H9 (cell line): ENCODE measurements around the gene JAK1. TPM values are rescaled to one million over a fixed set of nuclear protein-coding genes. Genes with fewer than 3 reads are reported as not detected.

Experiments
- DNase-seq: peaks from one replicate; pipeline ENCODE4 v3.0.0-alpha.2; 2017
- H2AFZ ChIP-seq: one replicate; pipeline ENCODE4 v1.6.1; 2013; ENCODE audit warnings: mild to moderate bottlenecking, low read length, control low read depth, moderate library complexity
- H2AK5ac ChIP-seq: 2 replicates; pipeline ENCODE4 v1.6.1; 2013; ENCODE audit warnings: low read length, control low read depth, mixed read lengths; ENCODE audit not compliant: insufficient read length
- H2BK120ac ChIP-seq: one replicate; pipeline ENCODE4 v1.6.1; 2013; ENCODE audit warnings: low read depth, mild to moderate bottlenecking, low read length, control low read depth, inconsistent platforms; ENCODE audit not compliant: poor library complexity, severe bottlenecking
- H2BK12ac ChIP-seq: 2 replicates; pipeline ENCODE4 v1.6.1; 2013; ENCODE audit warnings: low read length, control low read depth, mixed read lengths, low read depth; ENCODE audit not compliant: insufficient read length
- H2BK15ac ChIP-seq: 2 replicates; pipeline ENCODE4 v1.6.1; 2013; ENCODE audit warnings: low read depth, low read length, control low read depth
- H2BK20ac ChIP-seq: one replicate; pipeline ENCODE4 v1.6.1; 2013; ENCODE audit warnings: low read depth, mild to moderate bottlenecking, low read length, control low read depth, inconsistent platforms; ENCODE audit not compliant: poor library complexity, severe bottlenecking
- H2BK5ac ChIP-seq: 2 replicates; pipeline ENCODE4 v1.6.1; 2013; ENCODE audit warnings: low read length, control low read depth, mixed read lengths; ENCODE audit not compliant: insufficient read length
- H3K14ac ChIP-seq: 2 replicates; pipeline ENCODE4 v1.6.1; 2013; ENCODE audit warnings: low read length, control low read depth; ENCODE audit not compliant: insufficient read depth
- H3K18ac ChIP-seq: 2 replicates; pipeline ENCODE4 v1.6.1; 2013; ENCODE audit warnings: low read depth, mild to moderate bottlenecking, mixed read lengths, low read length, control low read depth; ENCODE audit not compliant: insufficient read length
- H3K23ac ChIP-seq: 2 replicates; pipeline ENCODE4 v1.6.1; 2013; ENCODE audit warnings: low read length, control low read depth, mixed read lengths, low read depth; ENCODE audit not compliant: insufficient read length
- H3K23me2 ChIP-seq: 2 replicates; pipeline ENCODE4 v1.6.1; 2013; ENCODE audit warnings: low read depth, mild to moderate bottlenecking, mixed read lengths, low read length, control low read depth; ENCODE audit not compliant: insufficient read length, poor library complexity, severe bottlenecking
- H3K27ac ChIP-seq: 2 replicates; pipeline ENCODE4 v1.5.1; 2013; ENCODE audit warnings: low read length, control low read depth, mixed read lengths, low read depth; ENCODE audit not compliant: insufficient read length
- H3K27me3 ChIP-seq: 2 replicates; pipeline ENCODE4 v1.6.1; 2013; ENCODE audit warnings: low read length, control low read depth, inconsistent platforms; ENCODE audit not compliant: insufficient read depth
- H3K4ac ChIP-seq: 2 replicates; pipeline ENCODE4 v1.6.1; 2013; ENCODE audit warnings: low read depth, mild to moderate bottlenecking, control low read depth, inconsistent platforms, low read length, moderate library complexity
- H3K4me1 ChIP-seq: 2 replicates; pipeline ENCODE4 v1.6.1; 2013; ENCODE audit warnings: low read length, control low read depth, inconsistent platforms; ENCODE audit not compliant: insufficient read depth
- H3K4me2 ChIP-seq: 2 replicates; pipeline ENCODE4 v1.6.1; 2013; ENCODE audit warnings: low read length, control low read depth, mixed read lengths; ENCODE audit not compliant: insufficient read length, insufficient read depth
- H3K56ac ChIP-seq: 2 replicates; pipeline ENCODE4 v1.6.1; 2013; ENCODE audit warnings: low read depth, mild to moderate bottlenecking, mixed read lengths, low read length, control low read depth; ENCODE audit not compliant: insufficient read length
- H3K79me1 ChIP-seq: 2 replicates; pipeline ENCODE4 v1.6.1; 2013; ENCODE audit warnings: low read depth, mild to moderate bottlenecking, moderate library complexity, low read length, control low read depth, inconsistent platforms; ENCODE audit not compliant: insufficient read depth, poor library complexity, severe bottlenecking
- H3K79me2 ChIP-seq: 2 replicates; pipeline ENCODE4 v1.6.1; 2013; ENCODE audit warnings: low read length, control low read depth, inconsistent platforms; ENCODE audit not compliant: insufficient read depth
- H3K9ac ChIP-seq: 2 replicates; pipeline ENCODE4 v1.6.1; 2013; ENCODE audit warnings: low read length, control low read depth, mixed read lengths; ENCODE audit not compliant: insufficient read length; ENCODE audit errors: extremely low read depth
- H3K9me3 ChIP-seq: one replicate; pipeline ENCODE4 v1.6.1; 2013; ENCODE audit warnings: low read depth, low read length, inconsistent platforms; ENCODE audit not compliant: control insufficient read depth
- H3T11ph ChIP-seq: one replicate; pipeline ENCODE4 v1.6.1; 2013; ENCODE audit warnings: mild to moderate bottlenecking, low read length, control low read depth, inconsistent platforms
- H4K20me1 ChIP-seq: one replicate; pipeline ENCODE4 v1.6.1; 2013; ENCODE audit not compliant: control insufficient read depth, insufficient read length, insufficient read depth
- H4K5ac ChIP-seq: 2 replicates; pipeline ENCODE4 v1.6.1; 2013; ENCODE audit warnings: low read depth, mild to moderate bottlenecking, mixed read lengths, low read length, control low read depth; ENCODE audit not compliant: insufficient read length
- H4K8ac ChIP-seq: replicated peaks from 2 replicates; pipeline ENCODE4 v1.6.1; 2013; ENCODE audit warnings: low read length, control low read depth, mixed read lengths, low read depth; ENCODE audit not compliant: insufficient read length
- H4K91ac ChIP-seq: 2 replicates; pipeline ENCODE4 v1.6.1; 2013; ENCODE audit warnings: low read depth, mild to moderate bottlenecking, moderate library complexity, mixed read lengths, low read length, control low read depth; ENCODE audit not compliant: insufficient read length
- H3K27ac Mint-ChIP-seq, 3 experiments: 2 replicates in 2 of 3; 3 replicates in 1 of 3; pipeline ENCODE4 v1.8.0; 2020 to 2021; ENCODE audit warnings: mixed read lengths in 3 of 3, mild to moderate bottlenecking in 1 of 3, moderate library complexity in 1 of 3
- H3K27me3 Mint-ChIP-seq: 2 replicates; pipeline ENCODE4 v1.8.0; 2021; ENCODE audit warnings: low read depth, mild to moderate bottlenecking, moderate library complexity, mixed read lengths
- H3K36me3 Mint-ChIP-seq, 3 experiments: 2 replicates in 2 of 3; 3 replicates in 1 of 3; pipeline ENCODE4 v1.8.0; 2020 to 2021; ENCODE audit warnings: low read depth in 3 of 3, mixed read lengths in 3 of 3; ENCODE audit not compliant: insufficient read depth in 1 of 3
- H3K4me1 Mint-ChIP-seq, 2 experiments: 2 replicates each; pipeline ENCODE4 v1.8.0; 2020; ENCODE audit warnings: mixed read lengths in 2 of 2
- H3K4me3 Mint-ChIP-seq, 2 experiments: 2 replicates in 1 of 2; 3 replicates in 1 of 2; pipeline ENCODE4 v1.8.0; 2020 to 2021; ENCODE audit warnings: mild to moderate bottlenecking in 2 of 2, mixed read lengths in 2 of 2, moderate library complexity in 1 of 2
- H3K9me3 Mint-ChIP-seq, 2 experiments: 2 replicates in 1 of 2; 3 replicates in 1 of 2; pipeline ENCODE4 v1.8.0; 2020; ENCODE audit warnings: mild to moderate bottlenecking in 2 of 2, mixed read lengths in 2 of 2, moderate library complexity in 1 of 2
- CTCF ChIP-seq: fragments of 200-600 bp; sonication (generic); conservative IDR thresholded peaks from 3 replicates; pipeline ENCODE4 v1.8.0; 2021; ENCODE audit warnings: antibody characterized with exemption, mild to moderate bottlenecking
- WGBS: extraction: QIAGEN DNeasy Blood & Tissue Kit; methylation state at CpG from one replicate; pipeline ENCODE4 v1.1.7; 2013; ENCODE audit warnings: missing lambda C conversion rate, low lambda C conversion rate, mixed read lengths; ENCODE audit not compliant: insufficient read length; ENCODE audit errors: extremely low coverage; 5-methylcytosine and 5-hydroxymethylcytosine counted together
- total RNA-seq: library from RNA; stranded (reverse); gene quantifications from 2 replicates; pipeline ENCODE4 v1.2.1, GENCODE V29; 2021

The JAK1 gene
- total RNA-seq, 1 experiment from 2014 or later = 12.8 TPM

- H3K4me1 ChIP-seq = no peaks in the 10 kb centered on the region
- H4K5ac ChIP-seq = no peak overlapping the region
- H3K9me3 ChIP-seq = no peaks in the 10 kb centered on the region
- no peak overlapping the region for H2AFZ ChIP-seq
- H3K4me2 ChIP-seq = no peak overlapping the region
- DNase-seq = no peak
- Mint-ChIP-seq H3K9me3 (no peaks in the 10 kb centered on the region), H3K4me3 (no peak overlapping the region), H3K27ac (no peak overlapping the region), H3K4me1 (peaks cover 7 to 8% of the 10 kb centered on the region in 2 experiments), H3K36me3 (no peaks in the 10 kb centered on the region), H3K27me3 (no peaks in the 10 kb centered on the region)
- no peaks in the 10 kb centered on the region for H3K23me2 ChIP-seq
- H2BK15ac ChIP-seq = no peak overlapping the region
- H3T11ph ChIP-seq = no peak overlapping the region
- no peak overlapping the region for H2AK5ac ChIP-seq
- no peaks in the 10 kb centered on the region for H3K79me1 ChIP-seq
- TF ChIP-seq CTCF = no peak
- H3K23ac ChIP-seq = no peak overlapping the region
- H2BK12ac ChIP-seq = no peak overlapping the region
- no peak overlapping the region for H3K9ac ChIP-seq
- no peak overlapping the region for H4K91ac ChIP-seq
- H3K18ac ChIP-seq = no peak overlapping the region
- H3K27me3 ChIP-seq = no peaks in the 10 kb centered on the region
- no peak overlapping the region for H2BK20ac ChIP-seq
- H3K56ac ChIP-seq = no peak overlapping the region
- no peak overlapping the region for H3K4ac ChIP-seq
- no peak overlapping the region for H2BK5ac ChIP-seq
- no peaks in the 10 kb centered on the region for H4K20me1 ChIP-seq
- H3K79me2 ChIP-seq = no peaks in the 10 kb centered on the region; the same call in 1 of the 2 replicates
- H3K27ac ChIP-seq = no peak overlapping the region
- no CpG with 5 or more reads among the region's 3 CpGs for WGBS
- no peak overlapping the region for H3K14ac ChIP-seq
- H4K8ac ChIP-seq = no peak overlapping the region
- no peak overlapping the region for H2BK120ac ChIP-seq
Observed at GRCh38 chr1:64942675-64943074, 23.7 kb downstream of the JAK1 start.
